K562 (cell line): Measurements from ENCODE around the gene IDI1. TPM values are rescaled to one million over a fixed set of nuclear protein-coding genes. Genes with fewer than 3 reads are reported as not detected.

Source experiments
- AFF1 ChIP-seq, 2 experiments: fragments of 450-650 bp; IDR thresholded peaks; 2 replicates each; pipeline ENCODE4 v1.6.1; 2018; ENCODE audit warnings: mild to moderate bottlenecking in 2 of 2, low read depth in 1 of 2; ENCODE audit not compliant: partially characterized antibody in 2 of 2
- CBFB ChIP-seq: sonication (generic); formaldehyde crosslinking; IDR thresholded peaks from 2 replicates; pipeline ENCODE4 v1.4.0; 2020; ENCODE audit warnings: mild to moderate bottlenecking, missing genetic modification reagents
- CTBP1 ChIP-seq: fragments of 450-650 bp; IDR thresholded peaks from 2 replicates; pipeline ENCODE4 v1.6.1; 2016; ENCODE audit warnings: borderline replicate concordance
- MIER1 ChIP-seq: fragments of 450-650 bp; IDR thresholded peaks from 2 replicates; pipeline ENCODE4 v1.6.1; 2016; ENCODE audit warnings: antibody characterized with exemption, mild to moderate bottlenecking, low read depth
- MYC ChIP-seq, 2 experiments: fragments of 250-450 bp in 1 of 2; sonication (Bioruptor Pico) in 1 of 2; IDR thresholded peaks; 2 replicates each; pipeline versions ENCODE4 v1.5.1 to v1.6.1; 2012 to 2021; ENCODE audit warnings: low read depth in 2 of 2, borderline replicate concordance in 1 of 2, improper control_type of control experiment in 1 of 2, low read length in 1 of 2, mild to moderate bottlenecking in 1 of 2, moderate library complexity in 1 of 2
- NCOA4 ChIP-seq: fragments of 450-650 bp; IDR thresholded peaks from 2 replicates; pipeline ENCODE4 v1.6.1; 2018; ENCODE audit warnings: mild to moderate bottlenecking; ENCODE audit not compliant: partially characterized antibody
- POLR2H ChIP-seq: IDR thresholded peaks from 2 replicates; pipeline ENCODE4 v1.6.1; 2016; ENCODE audit warnings: missing genetic modification characterization, low read depth, mild to moderate bottlenecking, control low read depth, missing compliant biosample characterization, moderate library complexity
- SAFB2 ChIP-seq: fragments of 200-400 bp; formaldehyde crosslinking; IDR thresholded peaks from 2 replicates; pipeline ENCODE4 v1.6.1; 2018; ENCODE audit warnings: borderline replicate concordance, low read length, low read depth, moderate library complexity; ENCODE audit not compliant: severe bottlenecking
- SP1 ChIP-seq: sonication (generic); formaldehyde crosslinking; IDR thresholded peaks from 2 replicates; pipeline ENCODE4 v1.8.1; 2022; ENCODE audit warnings: mild to moderate bottlenecking, missing genetic modification reagents
- ZBTB40 ChIP-seq, 2 experiments: fragments of 450-650 bp in 1 of 2; sonication (generic) in 1 of 2; formaldehyde crosslinking in 1 of 2; IDR thresholded peaks; 2 replicates each; pipeline versions ENCODE4 v1.7.1 to v1.9.0; 2016 to 2022; ENCODE audit warnings: inconsistent platforms in 1 of 2, mild to moderate bottlenecking in 1 of 2, missing genetic modification reagents in 1 of 2
- ZNF830 ChIP-seq: fragments of 250-450 bp; sonication (Bioruptor Pico); IDR thresholded peaks from 2 replicates; pipeline ENCODE4 v1.5.0; 2021; ENCODE audit warnings: mild to moderate bottlenecking
- polyA plus RNA-seq, 8 experiments: library from polyadenylated mRNA; depleted of rRNA in 4 of 8; stranded (reverse) in 5 of 8; unstranded in 3 of 8; fragments of >200 nt; fragmentation: Nextera tagmentation in 2 of 8; fragmentation: Illumina TruSeq in 1 of 8; extraction: Ambion mirVana in 2 of 8; extraction: Trizol in 1 of 8; gene quantifications; 2 replicates each; pipeline versions ENCODE4 v1.2.1 to v1.2.3, GENCODE V29; 2011 to 2014; ENCODE audit warnings: inconsistent platforms in 1 of 8, missing spikeins in 1 of 8
- total RNA-seq, 7 experiments: library from RNA; depleted of rRNA in 6 of 7; stranded (reverse); fragments of >200 nt in 6 of 7; fragmentation: Illumina TruSeq in 2 of 7; extraction: Trizol in 2 of 7; gene quantifications; 2 replicates each; pipeline versions ENCODE4 v1.2.1 to v1.2.3, GENCODE V29; 2011 to 2021; ENCODE audit warnings: low replicate concordance in 1 of 7

The IDI1 gene
- total and polyA plus RNA-seq, 9 of the 15 experiments (the other 6 are each of a cell fraction or from before 2014, with no cell fraction given): 70.0 to 265 (median 119) TPM

GRCh38 chr10:1056326-1057105 lies 7.6 kb upstream of the IDI1 start, which contains the start of gene WDR37 (continued):
- 0 out of 2 replicates have a peak, but pooled peaks have one; percentile 34 for TF ChIP-seq MYC (IDR thresholded peaks at IDR 0.05; ENCODE audit: low read depth, low read length)
- TF ChIP-seq MYC (CRISPR knock-in tag; IDR thresholded peaks at IDR 0.05; ENCODE audit: borderline replicate concordance, low read depth): peak; percentile 38; the same call in 1 of the 2 replicates
- peak; percentile 56; the same call in 1 of the 2 replicates for TF ChIP-seq SP1 (CRISPR knock-in tag)
- no peak for TF ChIP-seq AFF1 (IDR thresholded peaks at IDR 0.05; ENCODE audit: low read depth in 1 of 2, partially characterized antibody in 2 of 2)
- no peak for TF ChIP-seq MIER1
- no peak for TF ChIP-seq CBFB (CRISPR knock-in tag)
- TF ChIP-seq CTBP1: peak; percentile 66; the same call in 1 of the 2 replicates
- TF ChIP-seq ZNF830: no peak
- peak; percentile 99 for TF ChIP-seq ZBTB40 (IDR thresholded peaks at IDR 0.05)
- no peak for TF ChIP-seq ZBTB40 (CRISPR knock-in tag; IDR thresholded peaks at IDR 0.05)
- TF ChIP-seq SAFB2: no peak
- no peak for TF ChIP-seq POLR2H (tag)
- TF ChIP-seq NCOA4: no peak
